ENCODE measurements around the gene ATP6V0E2. TPM values are rescaled to one million over a fixed set of nuclear protein-coding genes. Genes with fewer than 3 reads are reported as not detected.

Gene ATP6V0E2
- total and polyA plus RNA-seq, 8 donors, result 6.8 to 66.3 (median 16.7) TPM

DNA sequence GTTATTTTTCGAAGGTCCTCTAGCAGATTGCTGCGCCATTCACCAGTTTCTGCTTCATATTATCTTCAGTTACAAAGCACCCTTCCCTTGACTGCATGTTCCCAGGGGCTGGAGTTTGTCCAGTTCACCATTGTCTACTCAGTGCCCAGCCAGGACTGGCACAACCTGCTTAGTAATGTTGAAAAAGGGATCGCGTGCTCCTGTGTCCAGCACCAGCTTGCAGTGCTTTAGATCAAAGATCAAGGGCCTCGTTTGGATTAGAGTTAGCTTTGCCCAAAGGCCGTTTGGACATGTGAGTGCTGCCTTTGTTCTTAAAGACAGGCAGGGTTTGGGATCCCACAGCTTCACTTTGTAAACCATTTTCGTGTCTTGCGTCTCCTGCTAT, 867 bp downstream of the ATP6V0E2 start:
- peaks cover 0 to 5% (median 0%) of the 10 kb centered on the region in 3 donors for H3K4me1 ChIP-seq
- peak in 1 of 6 donors; percentile 12 for DNase-seq
- 51 to 54% methylated on average over 8 of the region's 8 CpGs for WGBS, 2 donors
- H3K4me3 ChIP-seq, result peak overlapping the region in 1 of 4 donors; percentile 88
- TF ChIP-seq, protein P1, sequence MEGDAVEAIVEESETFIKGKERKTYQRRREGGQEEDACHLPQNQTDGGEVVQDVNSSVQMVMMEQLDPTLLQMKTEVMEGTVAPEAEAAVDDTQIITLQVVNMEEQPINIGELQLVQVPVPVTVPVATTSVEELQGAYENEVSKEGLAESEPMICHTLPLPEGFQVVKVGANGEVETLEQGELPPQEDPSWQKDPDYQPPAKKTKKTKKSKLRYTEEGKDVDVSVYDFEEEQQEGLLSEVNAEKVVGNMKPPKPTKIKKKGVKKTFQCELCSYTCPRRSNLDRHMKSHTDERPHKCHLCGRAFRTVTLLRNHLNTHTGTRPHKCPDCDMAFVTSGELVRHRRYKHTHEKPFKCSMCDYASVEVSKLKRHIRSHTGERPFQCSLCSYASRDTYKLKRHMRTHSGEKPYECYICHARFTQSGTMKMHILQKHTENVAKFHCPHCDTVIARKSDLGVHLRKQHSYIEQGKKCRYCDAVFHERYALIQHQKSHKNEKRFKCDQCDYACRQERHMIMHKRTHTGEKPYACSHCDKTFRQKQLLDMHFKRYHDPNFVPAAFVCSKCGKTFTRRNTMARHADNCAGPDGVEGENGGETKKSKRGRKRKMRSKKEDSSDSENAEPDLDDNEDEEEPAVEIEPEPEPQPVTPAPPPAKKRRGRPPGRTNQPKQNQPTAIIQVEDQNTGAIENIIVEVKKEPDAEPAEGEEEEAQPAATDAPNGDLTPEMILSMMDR (IDR thresholded peaks at IDR 0.05), result no peak
- no peaks in the 10 kb centered on the region for H3K27me3 ChIP-seq
- ATAC-seq, result no peak
- H3K9me3 ChIP-seq, result no peaks in the 10 kb centered on the region
- no peak for FAIRE-seq
- H3K36me3 ChIP-seq, result no peaks in the 10 kb centered on the region
- intact Hi-C loops (cut with DNase I), result no loop called here
- H3K27ac ChIP-seq, result no peak overlapping the region

DNA sequence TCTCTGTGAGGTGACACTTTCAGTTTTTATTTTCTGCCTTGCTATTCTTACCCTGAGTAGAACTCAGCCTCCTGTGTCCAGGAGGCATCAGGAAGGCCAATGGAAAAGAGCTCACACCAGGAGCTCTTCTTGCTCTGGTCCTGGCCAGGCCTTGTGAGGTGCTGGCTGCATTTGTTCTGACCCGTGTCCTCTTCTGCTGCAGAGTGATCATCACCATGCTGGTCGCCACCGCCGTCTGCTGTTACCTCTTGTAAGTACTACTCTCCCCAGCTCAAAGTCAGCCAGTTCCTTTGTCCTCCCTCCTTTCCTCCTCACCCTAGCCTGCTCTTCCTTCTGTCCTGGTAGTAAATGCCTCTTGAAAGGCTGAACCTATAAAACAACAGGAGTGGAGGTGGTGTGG, 1.6 kb downstream of the ATP6V0E2 start:
- FAIRE-seq, result no peak
- H3K27ac ChIP-seq, result no peak overlapping the region
- no peak for ATAC-seq
- 93 to 95% methylated on average over 4 of the region's 4 CpGs for WGBS, 2 donors
- no peak overlapping the region for H3K4me3 ChIP-seq
- peak in 1 of 6 donors; percentile 6 for DNase-seq
- no peaks in the 10 kb centered on the region for H3K9me3 ChIP-seq
- no peaks in the 10 kb centered on the region for H3K36me3 ChIP-seq
- peaks cover 0 to 5% (median 0%) of the 10 kb centered on the region in 3 donors for H3K4me1 ChIP-seq
- intact Hi-C loops (cut with DNase I), result no loop called here
- TF ChIP-seq, protein P1 (IDR thresholded peaks at IDR 0.05), result no peak
- H3K27me3 ChIP-seq, result no peaks in the 10 kb centered on the region

DNA sequence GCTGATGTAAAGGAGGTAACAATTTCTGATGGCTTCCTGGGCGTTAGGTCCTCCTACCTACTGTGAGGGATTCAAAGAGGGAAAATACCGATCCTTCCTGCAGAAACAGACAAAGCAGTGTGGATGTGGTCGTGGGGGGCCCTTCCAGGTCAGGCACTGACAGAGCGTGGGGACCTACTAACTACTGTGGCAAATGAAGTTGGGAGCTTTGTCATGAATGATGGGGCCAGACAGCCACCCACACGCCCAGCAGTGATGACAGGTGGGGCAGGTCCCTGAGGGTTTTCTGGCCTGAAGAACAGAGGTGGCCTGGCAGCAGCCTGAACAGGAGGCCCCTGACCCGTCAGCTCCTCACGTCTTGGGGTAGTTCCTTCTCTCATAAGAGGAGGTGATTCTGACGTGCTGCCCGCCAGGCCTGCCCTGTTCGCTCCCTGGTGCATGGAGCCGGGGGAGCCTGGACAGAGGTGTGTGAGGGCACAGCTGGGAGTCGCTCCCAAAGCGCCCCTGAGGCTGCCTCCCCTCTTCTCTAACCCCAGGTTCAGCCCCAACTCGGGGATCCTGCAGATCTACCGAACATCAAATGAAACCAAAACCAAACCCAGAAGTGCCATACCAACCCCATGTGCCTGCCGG, 4.2 kb downstream of the ATP6V0E2 start:
- no peak for FAIRE-seq
- intact Hi-C loops (cut with DNase I), result no loop called here

DNA sequence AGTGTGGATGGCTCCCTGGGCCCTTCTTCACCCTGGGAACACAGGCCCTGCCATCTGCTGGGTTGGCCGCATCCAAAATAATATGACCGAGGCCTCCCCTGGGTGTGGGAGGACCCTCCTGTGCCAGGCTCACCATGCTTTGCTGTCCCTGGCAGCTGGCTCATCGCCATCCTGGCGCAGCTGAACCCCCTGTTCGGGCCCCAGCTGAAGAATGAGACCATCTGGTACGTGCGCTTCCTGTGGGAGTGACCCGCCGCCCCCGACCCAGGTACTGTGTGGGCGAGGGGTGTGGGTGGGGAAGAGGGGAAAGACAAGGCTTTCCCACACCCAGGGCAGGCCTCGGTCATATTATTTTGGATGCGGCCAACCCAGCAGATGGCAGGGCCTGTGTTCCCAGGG, 4.8 kb downstream of the ATP6V0E2 start:
- intact Hi-C loops (cut with DNase I), result no loop called here
- Histone ChIP-seq H3K9me3 (no peaks in the 10 kb centered on the region), H3K27me3 (no peaks in the 10 kb centered on the region), H3K4me3 (no peak overlapping the region), H3K27ac (no peak overlapping the region), H3K36me3 (no peaks in the 10 kb centered on the region), H3K4me1 (peaks cover 6 to 18% (median 7%) of the 10 kb centered on the region in 3 donors)
- FAIRE-seq (no peak), DNase-seq (peak in 2 of 6 donors; percentile 9 to 68), ATAC-seq (no peak)
- WGBS, 2 donors, result 76 to 85% methylated on average over 12 to 13 of the region's 13 CpGs
- TF ChIP-seq, protein P1 (IDR thresholded peaks at IDR 0.05), result no peak

More for the DNA sequence above, 4.2 kb downstream of the ATP6V0E2 start:
- Histone ChIP-seq H3K27ac (no peak overlapping the region), H3K4me3 (no peak overlapping the region), H3K27me3 (no peaks in the 10 kb centered on the region), H3K36me3 (no peaks in the 10 kb centered on the region), H3K4me1 (peaks cover under 1 to 13% (median 1%) of the 10 kb centered on the region in 3 donors), H3K9me3 (no peaks in the 10 kb centered on the region)
- ATAC-seq (no peak), DNase-seq (peak in 2 of 6 donors; percentile 7 to 56)
- WGBS, 2 donors, result 79 to 80% methylated on average over 16 of the region's 16 CpGs
- TF ChIP-seq, protein P1 (IDR thresholded peaks at IDR 0.05), result no peak

DNA sequence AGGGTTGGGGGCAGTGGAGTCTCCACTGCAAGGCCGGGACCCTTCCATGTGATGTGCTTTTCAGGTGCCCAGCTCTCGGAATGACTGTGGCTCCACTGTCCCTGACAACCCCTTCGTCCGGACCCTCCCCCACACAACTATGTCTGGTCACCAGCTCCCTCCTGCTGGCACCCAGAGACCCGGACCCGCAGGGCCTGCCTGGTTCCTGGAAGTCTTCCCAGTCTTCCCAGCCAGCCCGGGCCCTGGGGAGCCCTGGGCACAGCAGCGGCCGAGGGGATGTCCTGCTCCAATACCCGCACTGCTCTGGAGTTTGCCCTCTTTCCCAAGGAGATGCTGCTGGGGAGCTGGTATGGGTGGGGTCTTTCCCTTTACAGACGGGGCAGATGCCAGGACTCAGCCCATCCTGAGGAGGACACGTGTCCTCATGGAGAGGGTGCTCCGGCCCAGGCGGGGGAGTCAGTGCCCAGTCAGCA, 5.5 kb downstream of the ATP6V0E2 start:
- H3K27me3 ChIP-seq, result no peaks in the 10 kb centered on the region
- H3K36me3 ChIP-seq, result no peaks in the 10 kb centered on the region
- H3K4me3 ChIP-seq, result no peak overlapping the region
- H3K4me1 ChIP-seq, result peaks cover 14 to 21% (median 14%) of the 10 kb centered on the region in 3 donors
- peak in 2 of 6 donors; percentile 8 to 58 for DNase-seq
- TF ChIP-seq, protein P1 (IDR thresholded peaks at IDR 0.05), result no peak
- intact Hi-C loops (cut with DNase I), result no loop called here
- H3K27ac ChIP-seq, result no peak overlapping the region
- no peaks in the 10 kb centered on the region for H3K9me3 ChIP-seq
- no peak for FAIRE-seq
- ATAC-seq, result no peak
- WGBS, 2 donors, result 68 to 74% methylated on average over 14 of the region's 14 CpGs
